Measurements from ENCODE around the gene ATPAF1.

GRCh38 chr1:46599059-46599970 lies 68.8 kb downstream of the ATPAF1 start:
- TF ChIP-seq ZNF513 (tag by site-specific recombination; IDR thresholded peaks at IDR 0.05) (no peak), CTCF (tag by site-specific recombination; IDR thresholded peaks at IDR 0.05) (no peak), ZBTB10 (tag by site-specific recombination; IDR thresholded peaks at IDR 0.05) (no peak), REPIN1 (tag by site-specific recombination; IDR thresholded peaks at IDR 0.05; ENCODE audit: low read depth) (no peak), ZNF670 (tag by site-specific recombination; IDR thresholded peaks at IDR 0.05; ENCODE audit: low read depth) (no peak), ZBTB6 (tag by site-specific recombination; IDR thresholded peaks at IDR 0.05) (no peak)

Data from HEK293 (cell line).